Muscle layer of duodenum (tissue), 2 donors: ENCODE results near the gene NAP1L4.

Experiments
- H3K27ac ChIP-seq: one replicate; pipeline ENCODE4 v1.7.0; 2013; ENCODE audit warnings: mild to moderate bottlenecking, low read length
- H3K27me3 ChIP-seq: one replicate; pipeline ENCODE4 v1.7.0; 2013; ENCODE audit warnings: low read depth, mild to moderate bottlenecking, control low read depth, low read length
- H3K36me3 ChIP-seq, 2 donors: one replicate each; pipeline ENCODE4 v1.7.0; 2013; ENCODE audit warnings: low read length in 2 of 2, control low read depth in 1 of 2, mild to moderate bottlenecking in 1 of 2; ENCODE audit not compliant: insufficient read depth in 2 of 2, control insufficient read depth in 1 of 2
- H3K4me1 ChIP-seq, 2 donors: one replicate each; pipeline ENCODE4 v1.7.0; 2013; ENCODE audit warnings: low read length in 2 of 2, mild to moderate bottlenecking in 2 of 2, control low read depth in 1 of 2, moderate library complexity in 1 of 2; ENCODE audit not compliant: insufficient read depth in 2 of 2, control insufficient read depth in 1 of 2
- H3K4me3 ChIP-seq, 2 donors: one replicate each; pipeline ENCODE4 v1.7.0; 2013; ENCODE audit warnings: low read length in 2 of 2, low read depth in 1 of 2, mild to moderate bottlenecking in 1 of 2
- H3K9me3 ChIP-seq, 2 donors: one replicate each; pipeline ENCODE4 v1.7.0; 2013; ENCODE audit warnings: low read length in 2 of 2, control low read depth in 1 of 2, mild to moderate bottlenecking in 1 of 2; ENCODE audit not compliant: control insufficient read depth in 1 of 2
- donor health status: healthy.

The NAP1L4 gene

GRCh38 chr11:3010004-3010403 lies 17.9 kb upstream of the NAP1L4 start:
- no peaks in the 10 kb centered on the region for H3K27me3 ChIP-seq
- H3K4me3 ChIP-seq, result no peak overlapping the region
- H3K4me1 ChIP-seq, result no peaks in the 10 kb centered on the region
- no peak overlapping the region for H3K27ac ChIP-seq
- peaks cover 35 to 83% of the 10 kb centered on the region in 2 donors for H3K36me3 ChIP-seq
- H3K9me3 ChIP-seq, result no peaks in the 10 kb centered on the region

GRCh38 chr11:3009481-3009880 lies 17.4 kb upstream of the NAP1L4 start:
- Histone ChIP-seq H3K9me3 (no peaks in the 10 kb centered on the region), H3K4me3 (no peak overlapping the region), H3K27me3 (no peaks in the 10 kb centered on the region), H3K4me1 (no peaks in the 10 kb centered on the region), H3K27ac (no peak overlapping the region), H3K36me3 (peaks cover 31 to 79% of the 10 kb centered on the region in 2 donors)

GRCh38 chr11:3008746-3009336 lies 16.7 kb upstream of the NAP1L4 start:
- H3K9me3 ChIP-seq, result no peaks in the 10 kb centered on the region
- no peak overlapping the region for H3K27ac ChIP-seq
- H3K36me3 ChIP-seq, result peaks cover 31 to 79% of the 10 kb centered on the region in 2 donors

GRCh38 chr11:3007404-3008010 lies 15.4 kb upstream of the NAP1L4 start:
- H3K27ac ChIP-seq, result no peak overlapping the region
- no peaks in the 10 kb centered on the region for H3K4me1 ChIP-seq
- no peaks in the 10 kb centered on the region for H3K9me3 ChIP-seq
- H3K4me3 ChIP-seq, result no peak overlapping the region
- no peaks in the 10 kb centered on the region for H3K27me3 ChIP-seq
- peaks cover 40 to 82% of the 10 kb centered on the region in 2 donors for H3K36me3 ChIP-seq

More at GRCh38 chr11:3008746-3009336, 16.7 kb upstream of the NAP1L4 start:
- H3K4me1 ChIP-seq, result no peaks in the 10 kb centered on the region
- no peaks in the 10 kb centered on the region for H3K27me3 ChIP-seq
- H3K4me3 ChIP-seq, result no peak overlapping the region

GRCh38 chr11:3006505-3007260 lies 14.6 kb upstream of the NAP1L4 start:
- Histone ChIP-seq H3K4me1 (peaks cover 0 to 8% of the 10 kb centered on the region in 2 donors), H3K27ac (no peak overlapping the region), H3K36me3 (peaks cover 38 to 81% of the 10 kb centered on the region in 2 donors)

GRCh38 chr11:3004481-3004880 lies 12.4 kb upstream of the NAP1L4 start:
- no peaks in the 10 kb centered on the region for H3K27me3 ChIP-seq
- H3K4me3 ChIP-seq, result no peak overlapping the region
- peaks cover 5 to 26% of the 10 kb centered on the region in 2 donors for H3K4me1 ChIP-seq
- H3K9me3 ChIP-seq, result no peaks in the 10 kb centered on the region
- H3K27ac ChIP-seq, result no peak overlapping the region
- peaks cover 39 to 74% of the 10 kb centered on the region in 2 donors for H3K36me3 ChIP-seq

More at GRCh38 chr11:3006505-3007260, 14.6 kb upstream of the NAP1L4 start:
- Histone ChIP-seq H3K4me3 (no peak overlapping the region), H3K9me3 (no peaks in the 10 kb centered on the region), H3K27me3 (no peaks in the 10 kb centered on the region)

GRCh38 chr11:3003396-3004231 lies 11.5 kb upstream of the NAP1L4 start:
- Histone ChIP-seq H3K4me3 (no peak overlapping the region), H3K27me3 (no peaks in the 10 kb centered on the region), H3K36me3 (peaks cover 39 to 66% of the 10 kb centered on the region in 2 donors), H3K9me3 (no peaks in the 10 kb centered on the region), H3K4me1 (peaks cover 5 to 26% of the 10 kb centered on the region in 2 donors), H3K27ac (no peak overlapping the region)

GRCh38 chr11:3002871-3003270 lies 10.7 kb upstream of the NAP1L4 start:
- Histone ChIP-seq H3K4me1 (peaks cover 5 to 26% of the 10 kb centered on the region in 2 donors), H3K27me3 (no peaks in the 10 kb centered on the region), H3K9me3 (no peaks in the 10 kb centered on the region), H3K36me3 (peaks cover 39 to 64% of the 10 kb centered on the region in 2 donors), H3K27ac (no peak overlapping the region), H3K4me3 (no peak overlapping the region)

- H3K9me3 ChIP-seq, result no peaks in the 10 kb centered on the region
- no peaks in the 10 kb centered on the region for H3K27me3 ChIP-seq
- no peak overlapping the region for H3K27ac ChIP-seq
- peaks cover 35 to 59% of the 10 kb centered on the region in 2 donors for H3K36me3 ChIP-seq
- H3K4me3 ChIP-seq, result no peak overlapping the region
- H3K4me1 ChIP-seq, result peaks cover 5 to 26% of the 10 kb centered on the region in 2 donors
These were observed 10.3 kb upstream of the NAP1L4 start for GRCh38 chr11:3002351-3002861.

GRCh38 chr11:3001496-3001895 lies 9.4 kb upstream of the NAP1L4 start:
- H3K36me3 ChIP-seq, result peaks cover 35 to 58% of the 10 kb centered on the region in 2 donors
- no peak overlapping the region for H3K27ac ChIP-seq
- peaks cover 5 to 26% of the 10 kb centered on the region in 2 donors for H3K4me1 ChIP-seq
- H3K4me3 ChIP-seq, result no peak overlapping the region
- no peaks in the 10 kb centered on the region for H3K27me3 ChIP-seq
- H3K9me3 ChIP-seq, result no peaks in the 10 kb centered on the region
